ENCODE results near the gene ZFPM1.

DNA sequence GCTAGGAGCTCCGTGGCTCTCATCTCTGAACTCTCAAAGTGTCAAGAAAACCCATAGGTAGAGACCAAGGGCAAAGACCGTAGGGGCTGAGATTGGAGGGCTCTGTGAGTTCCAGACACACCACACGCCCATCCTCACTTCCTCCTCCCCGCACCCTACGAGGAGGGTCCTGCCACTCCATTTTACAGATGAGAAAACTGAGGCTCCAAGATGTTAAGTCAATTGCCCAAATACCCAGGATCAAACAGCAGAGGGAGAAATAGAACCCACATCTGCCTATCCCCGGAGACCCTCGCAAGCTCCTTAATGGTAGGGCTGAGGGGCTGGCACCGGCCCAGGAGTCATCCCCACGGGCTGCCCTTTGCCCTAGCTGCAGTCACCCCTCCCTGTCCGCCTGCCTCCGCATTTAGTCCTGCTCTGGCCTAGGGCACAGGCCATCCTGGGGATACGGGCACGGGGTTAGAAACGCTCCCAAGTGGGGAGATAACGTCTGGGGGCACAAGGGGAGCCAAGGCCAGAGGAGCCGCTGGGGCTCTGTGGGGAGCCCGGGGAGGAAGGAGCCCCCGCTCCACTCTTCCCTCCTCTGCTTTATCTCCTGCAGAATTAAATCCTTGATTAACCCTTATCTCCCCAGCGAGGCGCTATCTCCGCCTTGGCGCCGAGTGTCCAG lies 63.0 kb downstream of the ZFPM1 start:
- no peak for TF ChIP-seq POLR2A (IDR thresholded peaks at IDR 0.05)
- TF ChIP-seq, protein P1, sequence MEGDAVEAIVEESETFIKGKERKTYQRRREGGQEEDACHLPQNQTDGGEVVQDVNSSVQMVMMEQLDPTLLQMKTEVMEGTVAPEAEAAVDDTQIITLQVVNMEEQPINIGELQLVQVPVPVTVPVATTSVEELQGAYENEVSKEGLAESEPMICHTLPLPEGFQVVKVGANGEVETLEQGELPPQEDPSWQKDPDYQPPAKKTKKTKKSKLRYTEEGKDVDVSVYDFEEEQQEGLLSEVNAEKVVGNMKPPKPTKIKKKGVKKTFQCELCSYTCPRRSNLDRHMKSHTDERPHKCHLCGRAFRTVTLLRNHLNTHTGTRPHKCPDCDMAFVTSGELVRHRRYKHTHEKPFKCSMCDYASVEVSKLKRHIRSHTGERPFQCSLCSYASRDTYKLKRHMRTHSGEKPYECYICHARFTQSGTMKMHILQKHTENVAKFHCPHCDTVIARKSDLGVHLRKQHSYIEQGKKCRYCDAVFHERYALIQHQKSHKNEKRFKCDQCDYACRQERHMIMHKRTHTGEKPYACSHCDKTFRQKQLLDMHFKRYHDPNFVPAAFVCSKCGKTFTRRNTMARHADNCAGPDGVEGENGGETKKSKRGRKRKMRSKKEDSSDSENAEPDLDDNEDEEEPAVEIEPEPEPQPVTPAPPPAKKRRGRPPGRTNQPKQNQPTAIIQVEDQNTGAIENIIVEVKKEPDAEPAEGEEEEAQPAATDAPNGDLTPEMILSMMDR (IDR thresholded peaks at IDR 0.05 in 8 of 11, conservative IDR thresholded peaks at IDR 0.05 in 3 of 11) = no peak
